Neuron (in vitro differentiated cells): ENCODE measurements around the gene VHLL.
A peak's percentile ranks its signal among the peaks of the same experiment; 100 is the strongest.
"Not testable (repeated sequence)": the region's sequence is repeated elsewhere in the genome, so short reads cannot be mapped to it uniquely, and the experiment has no call there.

Experiments used
- H2AFZ ChIP-seq: one replicate; pipeline ENCODE4 v1.6.1; 2013; ENCODE audit warnings: low read depth, mild to moderate bottlenecking, inconsistent platforms, low read length, moderate library complexity
- H3K27me3 ChIP-seq: one replicate; pipeline ENCODE4 v1.6.1; 2013; ENCODE audit warnings: low read length; ENCODE audit not compliant: insufficient read depth
- H3K36me3 ChIP-seq: one replicate; pipeline ENCODE4 v1.6.1; 2013; ENCODE audit warnings: low read length; ENCODE audit not compliant: insufficient read depth
- H3K4me1 ChIP-seq: one replicate; pipeline ENCODE4 v1.6.1; 2013; ENCODE audit warnings: low read length; ENCODE audit not compliant: insufficient read depth
- H3K4me3 ChIP-seq: 2 replicates; pipeline ENCODE4 v1.5.1; 2013; ENCODE audit warnings: mild to moderate bottlenecking, low read length, moderate library complexity
- H3K9me3 ChIP-seq: one replicate; pipeline ENCODE4 v1.6.1; 2013; ENCODE audit warnings: low read length

Gene VHLL

DNA sequence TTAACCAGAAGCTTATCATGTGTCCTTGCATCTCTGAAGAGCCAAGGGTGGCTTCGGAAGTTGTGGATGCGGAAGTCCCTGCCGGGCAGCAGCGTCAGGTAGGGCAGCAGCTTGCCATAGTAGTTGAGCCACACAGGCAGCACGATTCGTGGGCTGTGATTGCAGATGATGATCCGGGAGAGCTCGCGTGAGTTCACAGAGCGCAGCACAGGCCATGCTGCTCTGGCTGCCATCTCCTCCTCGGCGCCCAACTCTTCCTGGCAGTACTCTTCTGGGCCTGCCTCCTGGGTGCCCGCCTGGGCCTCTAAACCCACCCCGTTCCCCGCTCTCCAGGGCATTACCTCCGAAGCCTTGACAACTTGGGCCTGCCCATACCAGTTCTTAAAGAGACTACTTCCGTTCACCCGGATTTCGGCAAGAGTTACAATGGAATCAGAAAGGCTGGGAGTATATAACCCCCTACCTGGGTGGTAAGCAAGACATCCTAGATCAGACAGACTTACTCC, at the start of gene VHLL:
Gene VHLL (minus strand): TSS at position 456 of the 506 bp plus-strand sequence. CDS start 118 bp downstream, at position 338.
- H3K9me3 ChIP-seq, result no peaks in the 10 kb centered on the region
- H3K4me1 ChIP-seq, result peaks cover 3% of the 10 kb centered on the region
- H2AFZ ChIP-seq, result no peak within 1 kb of the TSS
- no peaks in the 10 kb centered on the region for H3K27me3 ChIP-seq
- peaks cover 3% of the 10 kb centered on the region for H3K36me3 ChIP-seq
- no peak within 1 kb of the TSS for H3K4me3 ChIP-seq

DNA sequence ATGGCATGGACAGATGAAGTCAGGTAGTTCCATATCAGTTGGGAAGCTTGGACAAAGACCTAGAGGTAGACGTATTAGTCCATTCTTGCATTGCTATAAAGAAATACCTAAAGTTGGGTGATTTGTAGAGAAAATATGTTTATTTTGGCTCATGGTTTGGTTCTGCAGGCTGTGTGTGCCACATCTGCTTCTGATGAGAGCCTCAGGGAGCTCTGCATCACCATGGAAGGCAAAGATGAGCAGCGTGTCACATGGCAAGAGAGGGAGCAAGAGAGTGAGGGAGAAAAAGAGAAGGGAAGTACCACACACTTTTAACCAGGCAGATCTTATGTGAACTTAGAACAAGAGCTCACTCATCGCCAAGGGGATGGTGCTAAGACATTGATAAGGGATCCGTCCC, 48.2 kb upstream of the VHLL start:
- no peaks in the 10 kb centered on the region for H3K9me3 ChIP-seq
- H3K36me3 ChIP-seq, result no peaks in the 10 kb centered on the region
- peaks cover 11% of the 10 kb centered on the region for H3K27me3 ChIP-seq
- no peak overlapping the region for H3K4me3 ChIP-seq
- no peaks in the 10 kb centered on the region for H3K4me1 ChIP-seq
- H2AFZ ChIP-seq, result no peak overlapping the region

DNA sequence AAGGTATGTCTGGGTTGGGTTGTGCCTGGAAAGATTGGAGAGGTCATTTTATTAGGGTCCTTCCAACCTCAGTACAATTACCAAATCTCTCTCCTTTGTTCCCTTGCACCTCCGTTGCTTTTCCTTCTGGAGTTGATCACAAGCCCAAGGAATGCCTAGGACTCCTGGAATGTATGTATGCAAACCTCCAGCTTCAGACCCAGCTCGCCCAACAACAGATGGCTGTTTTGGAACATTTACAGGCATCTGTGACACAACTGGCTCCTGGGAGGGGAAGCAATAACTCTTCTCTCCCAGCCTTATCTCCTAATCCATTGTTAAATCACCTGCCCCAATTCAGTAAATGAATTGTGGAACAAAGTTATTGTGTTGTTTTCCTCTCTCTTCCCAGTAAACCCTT, 47.5 kb upstream of the VHLL start:
- no peaks in the 10 kb centered on the region for H3K9me3 ChIP-seq

DNA sequence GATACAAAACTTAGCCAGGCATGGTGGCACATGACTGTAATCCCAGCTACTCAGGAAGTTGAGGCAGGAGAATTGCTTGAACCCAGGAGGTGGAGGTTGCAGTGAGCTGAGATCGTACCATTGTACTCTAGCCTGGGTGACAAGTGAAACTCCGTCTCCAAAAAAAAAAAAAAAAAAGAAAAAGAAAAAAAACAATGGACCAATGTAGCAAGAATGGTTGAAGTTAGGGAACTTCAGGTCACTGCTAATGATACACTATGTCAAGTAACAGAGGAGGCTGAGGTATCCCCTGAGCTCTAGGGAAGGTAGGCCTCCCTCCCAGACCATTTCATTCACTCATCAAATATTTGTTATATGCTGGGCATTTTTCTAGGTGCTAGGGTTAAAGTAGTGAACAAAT, 46.9 kb upstream of the VHLL start:
- not testable (repeated sequence) for H3K36me3 ChIP-seq, H2AFZ ChIP-seq, H3K4me1 ChIP-seq, H3K27me3 ChIP-seq, H3K4me3 ChIP-seq, H3K9me3 ChIP-seq

More for the DNA sequence above, 47.5 kb upstream of the VHLL start:
- no peaks in the 10 kb centered on the region for H3K36me3 ChIP-seq
- peaks cover 11% of the 10 kb centered on the region for H3K27me3 ChIP-seq
- H3K4me3 ChIP-seq, result no peak overlapping the region
- no peaks in the 10 kb centered on the region for H3K4me1 ChIP-seq
- no peak overlapping the region for H2AFZ ChIP-seq

DNA sequence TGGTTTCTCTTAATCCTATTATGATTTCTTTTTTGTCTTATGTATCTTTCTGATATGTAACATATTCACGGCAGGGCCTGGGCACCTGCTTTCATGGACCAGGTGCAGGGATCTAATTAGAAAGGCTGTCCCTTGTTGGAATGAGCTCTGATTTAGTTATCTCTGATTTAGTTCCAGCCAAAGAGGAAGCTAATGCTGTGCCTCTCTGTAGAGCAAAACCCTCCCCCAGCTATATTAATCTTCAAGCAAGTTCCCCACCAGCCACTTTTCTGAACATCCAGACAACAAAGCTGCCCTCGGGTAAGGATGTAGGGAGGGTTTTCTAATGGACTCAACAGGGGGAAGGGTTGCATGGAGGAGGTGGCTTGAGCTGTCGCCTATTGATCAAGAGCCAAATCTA, 45.3 kb upstream of the VHLL start:
- H3K36me3 ChIP-seq, result no peaks in the 10 kb centered on the region
- H2AFZ ChIP-seq, result no peak overlapping the region
- no peak overlapping the region for H3K4me3 ChIP-seq

DNA sequence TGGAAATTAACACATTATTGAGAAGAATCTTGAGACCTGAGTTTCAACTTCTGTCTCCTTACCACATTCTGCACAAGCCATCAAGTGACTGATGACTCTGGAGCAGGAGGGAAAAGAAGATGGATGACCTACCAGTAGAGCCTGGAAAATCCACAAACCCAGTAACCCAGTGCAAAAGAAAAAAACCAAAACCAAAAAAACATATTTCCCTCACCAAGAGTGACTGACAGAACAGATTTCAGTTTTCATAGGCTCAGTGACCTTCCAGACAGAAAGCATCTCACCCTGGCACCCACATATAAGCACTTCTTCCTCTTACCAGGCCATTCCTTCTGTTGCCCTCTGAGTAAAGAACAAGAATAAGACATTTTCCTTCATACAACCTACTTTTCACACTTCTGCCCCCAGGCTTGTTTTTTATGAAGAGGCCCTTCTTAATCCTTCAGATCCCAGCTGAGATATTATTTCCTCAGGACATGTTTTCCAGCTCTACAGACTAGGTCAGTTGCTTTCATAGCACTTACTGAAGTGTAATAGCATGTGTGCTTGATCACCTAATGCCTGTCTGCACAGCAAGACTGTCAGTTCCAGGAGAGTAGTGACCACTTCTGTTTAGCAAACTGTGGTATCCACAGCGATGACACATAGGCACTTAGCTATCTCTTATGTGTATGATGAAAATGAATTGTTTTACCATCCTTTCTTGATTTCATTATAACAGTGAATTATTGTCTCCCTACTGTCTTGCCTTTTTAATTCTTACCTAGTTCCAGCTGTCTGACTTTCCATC, 43.3 kb upstream of the VHLL start:
- no peaks in the 10 kb centered on the region for H3K36me3 ChIP-seq
- no peak overlapping the region for H3K4me3 ChIP-seq
- no peaks in the 10 kb centered on the region for H3K9me3 ChIP-seq
- H2AFZ ChIP-seq, result no peak overlapping the region
- peaks cover 8% of the 10 kb centered on the region for H3K27me3 ChIP-seq
- no peaks in the 10 kb centered on the region for H3K4me1 ChIP-seq

More for the DNA sequence above, 45.3 kb upstream of the VHLL start:
- Histone ChIP-seq H3K9me3 (no peaks in the 10 kb centered on the region), H3K4me1 (no peaks in the 10 kb centered on the region), H3K27me3 (peaks cover 8% of the 10 kb centered on the region)

DNA sequence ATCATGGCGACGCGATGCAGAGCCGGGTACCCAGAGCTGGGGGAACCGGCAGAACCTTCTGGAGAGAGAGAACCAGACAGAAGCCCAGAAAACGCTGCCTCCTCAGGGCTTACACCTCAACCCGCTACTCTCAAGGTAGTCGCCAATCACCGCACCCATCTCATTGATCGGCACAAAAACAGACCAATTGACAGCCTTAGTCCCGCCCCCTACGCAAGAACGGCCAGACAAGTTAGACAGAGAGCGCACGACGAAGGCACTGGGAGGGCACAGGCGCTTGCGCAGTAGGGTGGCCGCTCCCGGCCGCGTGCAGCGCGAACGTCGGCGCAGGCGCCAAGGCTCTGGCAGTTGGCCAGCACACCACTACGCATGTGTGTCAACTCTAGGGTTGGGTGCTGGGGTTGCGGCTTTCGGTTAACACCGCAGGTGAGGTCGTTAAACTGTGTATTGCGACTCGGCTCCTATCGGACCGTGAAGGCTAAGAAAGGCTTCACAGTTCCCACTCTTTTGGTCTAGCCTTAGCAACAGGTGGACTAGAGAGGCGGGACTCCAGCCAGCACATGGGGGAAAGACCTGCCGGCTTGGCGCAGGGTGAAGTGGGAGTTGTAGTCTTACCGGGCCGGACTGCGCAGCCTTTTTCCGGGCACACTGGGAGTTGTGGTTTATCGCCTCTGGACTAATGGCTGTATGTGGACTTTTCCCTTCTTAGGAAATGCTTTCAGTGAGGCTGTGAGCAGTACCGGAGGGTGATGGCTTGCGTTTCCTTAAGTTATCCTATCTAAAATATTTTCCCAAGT, 39.3 kb upstream of the VHLL start, which contains the start of the genes CCT3 and TSACC:
Gene CCT3 (minus strand): TSS at position 113 of the 797 bp plus-strand sequence. CDS start 108 bp downstream, at position 5.
Gene TSACC (plus strand): TSS at position 347 of the 797 bp plus-strand sequence. CDS start 1,232 bp downstream, outside the sequence.
- no peaks in the 10 kb centered on the region for H3K9me3 ChIP-seq
- peaks cover 28% of the 10 kb centered on the region for H3K36me3 ChIP-seq
- peak within 1 kb of the TSS; percentile 69 for H3K4me3 ChIP-seq
- H3K27me3 ChIP-seq, result no peaks in the 10 kb centered on the region
- peak within 1 kb of the TSS; percentile 83 for H2AFZ ChIP-seq
- H3K4me1 ChIP-seq, result peaks cover 15% of the 10 kb centered on the region

DNA sequence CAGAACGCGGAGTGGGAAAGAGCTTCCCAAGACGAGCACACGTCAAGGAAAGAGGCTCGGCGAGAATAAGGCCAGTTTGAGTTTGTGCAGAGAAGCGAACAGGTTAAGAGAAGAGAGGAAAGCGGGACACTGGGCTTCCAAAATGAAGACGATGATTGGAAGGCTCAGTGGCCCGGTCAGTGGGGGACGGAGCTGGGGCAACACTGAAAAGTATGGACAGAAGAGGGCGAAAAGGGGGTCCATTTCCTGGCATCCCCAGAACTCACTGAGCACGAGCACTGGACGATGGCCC, 38.7 kb upstream of the VHLL start:
- peak overlapping the region; percentile 69 for H3K4me3 ChIP-seq
- H3K4me1 ChIP-seq, result peaks cover 15% of the 10 kb centered on the region
- no peaks in the 10 kb centered on the region for H3K9me3 ChIP-seq
- H3K27me3 ChIP-seq, result no peaks in the 10 kb centered on the region
- peaks cover 33% of the 10 kb centered on the region for H3K36me3 ChIP-seq
- H2AFZ ChIP-seq, result peak overlapping the region; percentile 7

DNA sequence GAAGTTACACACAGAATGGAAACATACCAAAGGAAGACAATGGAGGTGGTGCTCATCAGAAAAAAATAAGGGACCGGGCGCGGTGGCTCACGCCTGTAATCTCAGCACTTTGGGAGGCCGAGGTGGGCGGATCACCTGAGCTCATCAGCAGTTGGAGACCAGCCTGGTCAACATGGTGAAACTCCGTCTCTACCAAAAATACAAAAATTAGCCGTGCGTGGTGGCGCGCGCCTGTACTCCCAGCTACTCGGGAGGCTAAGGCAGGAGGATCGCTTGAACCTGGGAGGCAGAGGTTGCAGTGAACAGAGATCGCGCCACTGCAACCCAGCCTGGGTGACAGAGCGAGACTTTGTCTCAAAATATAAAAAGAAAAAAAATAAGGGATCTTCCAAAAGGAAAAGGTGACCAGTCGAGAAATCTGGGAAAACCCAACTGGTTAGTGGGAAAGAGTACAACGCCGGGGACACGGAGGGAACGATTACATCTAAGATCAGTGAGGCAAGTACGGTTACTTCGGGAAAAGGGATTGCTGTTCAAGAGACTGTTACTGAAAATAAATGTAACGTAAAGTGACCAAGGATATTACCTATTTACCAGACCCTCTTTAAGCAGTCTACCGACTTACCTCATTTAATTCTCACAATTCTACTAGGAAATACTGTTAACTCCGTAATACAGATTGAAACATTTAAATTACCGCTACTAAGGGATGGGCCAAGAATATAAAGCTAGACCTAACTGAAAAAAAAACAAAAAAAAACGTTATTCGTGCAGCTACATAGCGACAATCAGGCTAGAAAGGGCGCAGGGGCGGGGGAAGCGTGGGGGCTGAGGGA, 38.2 kb upstream of the VHLL start:
- Histone ChIP-seq H2AFZ (peak overlapping the region; percentile 7), H3K9me3 (no peaks in the 10 kb centered on the region), H3K4me1 (peaks cover 15% of the 10 kb centered on the region), H3K36me3 (peaks cover 39% of the 10 kb centered on the region), H3K27me3 (no peaks in the 10 kb centered on the region), H3K4me3 (peak overlapping the region; percentile 69)

DNA sequence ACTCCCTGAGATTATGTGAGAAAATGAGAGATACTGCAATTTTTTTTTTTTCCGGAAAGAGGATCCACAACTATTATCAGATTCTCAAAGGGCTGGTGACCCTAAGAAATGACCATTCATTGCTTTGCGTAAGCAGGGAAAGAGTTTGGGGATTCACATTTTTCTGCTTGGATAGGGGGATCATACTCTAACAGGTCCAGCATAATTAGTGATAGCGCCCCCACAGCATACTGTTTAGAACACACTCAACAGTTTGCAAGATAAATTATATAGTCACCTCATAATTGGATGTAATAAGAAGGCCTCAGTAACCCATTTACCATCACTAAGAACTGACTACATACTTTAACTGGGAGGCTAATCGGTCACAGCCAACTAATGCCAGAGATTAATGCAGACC, 37.1 kb upstream of the VHLL start:
- no peaks in the 10 kb centered on the region for H3K9me3 ChIP-seq
- peak overlapping the region; percentile 69 for H3K4me3 ChIP-seq
- H3K4me1 ChIP-seq, result peaks cover 15% of the 10 kb centered on the region
- peaks cover 45% of the 10 kb centered on the region for H3K36me3 ChIP-seq
- H2AFZ ChIP-seq, result no peak overlapping the region
- H3K27me3 ChIP-seq, result no peaks in the 10 kb centered on the region

DNA sequence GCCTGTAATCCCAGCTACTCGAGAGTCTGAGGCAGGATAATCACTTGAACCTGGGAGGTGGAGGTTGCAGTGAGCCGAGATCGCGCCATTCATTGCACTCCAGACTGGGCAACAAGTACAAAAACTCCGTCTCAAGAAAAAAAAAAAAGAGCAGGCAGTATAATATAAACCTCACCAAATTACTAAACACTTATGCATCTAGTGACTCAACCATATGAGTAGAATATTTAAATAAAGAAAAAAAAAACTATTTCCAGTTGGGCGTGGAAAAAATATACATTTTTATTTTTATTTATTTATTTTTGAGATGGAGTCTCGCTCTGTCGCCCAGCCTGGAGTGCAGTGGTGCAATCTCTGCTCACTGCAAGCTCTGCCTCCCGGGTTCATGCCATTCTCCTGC, 24.1 kb upstream of the VHLL start:
- not testable (repeated sequence) for H2AFZ ChIP-seq, H3K4me1 ChIP-seq, H3K4me3 ChIP-seq, H3K27me3 ChIP-seq, H3K9me3 ChIP-seq
- H3K36me3 ChIP-seq, result peaks cover 77% of the 10 kb centered on the region

DNA sequence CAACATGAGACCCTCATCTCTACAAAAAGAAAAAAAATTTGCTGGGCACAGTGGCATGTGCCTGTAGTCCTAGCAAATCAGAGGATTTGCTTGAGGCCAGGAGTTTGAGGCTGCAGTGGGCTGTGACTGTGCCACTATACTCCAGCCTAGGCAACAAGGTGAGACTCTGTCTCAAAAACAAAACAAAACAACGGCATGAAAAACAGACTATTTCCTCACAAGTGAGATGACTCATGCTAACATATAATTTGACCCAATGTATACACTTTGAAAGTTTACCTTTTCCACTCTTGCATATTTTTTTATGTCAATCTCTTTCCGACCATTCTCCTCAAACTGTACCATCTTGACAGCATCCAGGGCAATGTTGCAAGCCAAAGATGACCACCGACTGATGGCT, 21.5 kb upstream of the VHLL start:
- Histone ChIP-seq H3K4me3 (no peak overlapping the region), H3K9me3 (no peaks in the 10 kb centered on the region), H3K27me3 (no peaks in the 10 kb centered on the region), H2AFZ (no peak overlapping the region), H3K4me1 (no peaks in the 10 kb centered on the region), H3K36me3 (peaks cover 89% of the 10 kb centered on the region)
